Liver (tissue), 3 donors: Measurements from ENCODE around the gene DPAGT1.

Source experiments
- RAD21 ChIP-seq, 2 donors: IDR thresholded peaks; 2 replicates each; pipeline ENCODE4 v1.6.1; 2016; ENCODE audit warnings: antibody characterized with exemption in 2 of 2, mild to moderate bottlenecking in 2 of 2
- TF ChIP-seq, protein P1 (sequence below): fragments of 150-350 bp; IDR thresholded peaks from 2 replicates; pipeline ENCODE4 v1.5.1; 2017; ENCODE audit warnings: improper control_type of control experiment, low read depth, low read length; ENCODE audit not compliant: missing input control
- donor health status: healthy.
- donor health status: healthy.

DNA sequence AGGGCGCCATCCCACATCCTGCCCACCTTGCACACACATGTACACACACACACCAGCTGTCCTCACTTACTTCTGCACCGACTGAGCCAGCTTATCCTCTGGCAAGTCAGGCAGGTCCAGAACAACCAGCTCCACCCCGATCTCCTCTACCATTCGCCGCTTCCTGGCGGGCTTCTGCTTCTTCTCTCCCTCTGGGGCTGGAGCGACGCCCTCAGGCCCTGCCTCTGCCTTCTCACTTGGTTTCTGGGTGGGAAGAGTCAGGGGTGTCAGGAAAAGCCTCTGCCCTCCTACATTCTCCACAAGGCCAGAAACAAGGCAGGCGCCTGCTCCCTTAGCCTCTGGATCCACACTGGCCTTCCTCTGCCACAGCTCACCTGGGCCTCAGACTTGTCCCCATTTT lies 53.0 kb downstream of the DPAGT1 start:
- TF ChIP-seq, protein P1, sequence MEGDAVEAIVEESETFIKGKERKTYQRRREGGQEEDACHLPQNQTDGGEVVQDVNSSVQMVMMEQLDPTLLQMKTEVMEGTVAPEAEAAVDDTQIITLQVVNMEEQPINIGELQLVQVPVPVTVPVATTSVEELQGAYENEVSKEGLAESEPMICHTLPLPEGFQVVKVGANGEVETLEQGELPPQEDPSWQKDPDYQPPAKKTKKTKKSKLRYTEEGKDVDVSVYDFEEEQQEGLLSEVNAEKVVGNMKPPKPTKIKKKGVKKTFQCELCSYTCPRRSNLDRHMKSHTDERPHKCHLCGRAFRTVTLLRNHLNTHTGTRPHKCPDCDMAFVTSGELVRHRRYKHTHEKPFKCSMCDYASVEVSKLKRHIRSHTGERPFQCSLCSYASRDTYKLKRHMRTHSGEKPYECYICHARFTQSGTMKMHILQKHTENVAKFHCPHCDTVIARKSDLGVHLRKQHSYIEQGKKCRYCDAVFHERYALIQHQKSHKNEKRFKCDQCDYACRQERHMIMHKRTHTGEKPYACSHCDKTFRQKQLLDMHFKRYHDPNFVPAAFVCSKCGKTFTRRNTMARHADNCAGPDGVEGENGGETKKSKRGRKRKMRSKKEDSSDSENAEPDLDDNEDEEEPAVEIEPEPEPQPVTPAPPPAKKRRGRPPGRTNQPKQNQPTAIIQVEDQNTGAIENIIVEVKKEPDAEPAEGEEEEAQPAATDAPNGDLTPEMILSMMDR: no peak
- TF ChIP-seq RAD21 (IDR thresholded peaks at IDR 0.05): no peak
